ENCODE measurements around the gene CCDC146. TPM values are rescaled to one million over a fixed set of nuclear protein-coding genes. Genes with fewer than 3 reads are reported as not detected.
"Not testable (repeated sequence)": the region's sequence is repeated elsewhere in the genome, so short reads cannot be mapped to it uniquely, and the experiment has no call there.

Gene CCDC146
- total RNA-seq, 2 donors from 2014 or later: 1.4 to 2.6 TPM

DNA sequence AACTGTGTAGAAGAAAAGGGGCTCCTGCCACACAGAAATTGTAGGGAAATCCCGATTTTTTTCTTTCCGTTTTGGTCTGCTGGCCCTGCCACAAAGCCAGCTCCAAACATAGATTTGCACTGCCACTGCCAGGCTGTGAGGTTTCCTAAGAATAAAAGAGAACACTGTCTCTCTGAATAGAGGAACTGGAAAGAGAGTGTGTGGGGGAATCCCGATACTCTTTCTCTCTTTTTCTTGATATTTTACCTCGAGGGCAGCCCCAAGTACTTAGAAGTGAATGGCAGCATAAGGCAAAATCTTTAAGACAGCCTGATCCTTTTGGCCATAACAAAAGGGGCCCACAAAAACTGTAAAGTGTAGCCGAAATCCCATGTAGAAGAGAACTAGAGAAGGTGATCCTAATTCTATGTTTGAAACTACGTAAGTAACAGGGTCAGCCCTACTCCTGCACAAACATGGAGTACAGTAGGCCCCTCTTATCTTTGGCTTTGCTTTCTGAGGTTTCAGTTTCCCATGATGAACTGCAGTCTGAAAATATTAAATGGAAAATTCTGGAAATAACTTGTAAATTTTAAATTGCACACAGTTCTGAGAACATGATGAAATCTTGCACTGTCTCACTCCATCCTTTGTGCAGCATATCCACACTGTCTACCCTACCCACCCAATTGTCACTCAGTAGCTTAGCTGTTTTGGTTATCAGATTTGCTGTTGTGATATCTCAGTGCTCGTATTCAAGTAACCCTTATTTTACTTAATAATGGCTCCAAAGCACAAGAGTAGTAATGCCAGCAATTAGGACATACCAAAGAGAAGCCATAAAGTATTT is 6.4 kb downstream of the CCDC146 start:
- ATAC-seq; H3K27ac Mint-ChIP-seq; H3K9me3 Mint-ChIP-seq; DNase-seq (ENCODE audit: low spot score in 2 of 2); H3K36me3 Mint-ChIP-seq: not testable (repeated sequence)

DNA sequence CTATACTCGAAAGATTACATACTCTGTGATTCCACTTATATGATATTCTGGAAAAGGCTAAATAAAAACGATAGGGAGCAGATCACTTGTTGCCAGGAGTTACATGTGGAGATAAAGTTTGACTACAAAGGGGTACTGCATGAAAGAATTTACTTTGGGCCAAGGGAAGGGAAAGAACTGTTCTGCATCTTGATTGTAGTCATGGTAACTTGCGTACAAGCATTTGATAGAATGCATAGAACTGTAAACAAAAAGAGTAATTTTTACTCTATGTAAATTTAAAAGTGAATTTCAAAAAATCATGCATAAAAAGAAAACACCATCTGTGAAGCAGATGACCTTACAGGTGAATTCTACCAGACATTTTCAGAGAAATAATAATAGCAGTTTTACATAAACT is 9.4 kb downstream of the CCDC146 start:
- H3K36me3 Mint-ChIP-seq; DNase-seq (ENCODE audit: low spot score in 2 of 2); H3K27ac Mint-ChIP-seq; ATAC-seq; H3K9me3 Mint-ChIP-seq: not testable (repeated sequence)

DNA sequence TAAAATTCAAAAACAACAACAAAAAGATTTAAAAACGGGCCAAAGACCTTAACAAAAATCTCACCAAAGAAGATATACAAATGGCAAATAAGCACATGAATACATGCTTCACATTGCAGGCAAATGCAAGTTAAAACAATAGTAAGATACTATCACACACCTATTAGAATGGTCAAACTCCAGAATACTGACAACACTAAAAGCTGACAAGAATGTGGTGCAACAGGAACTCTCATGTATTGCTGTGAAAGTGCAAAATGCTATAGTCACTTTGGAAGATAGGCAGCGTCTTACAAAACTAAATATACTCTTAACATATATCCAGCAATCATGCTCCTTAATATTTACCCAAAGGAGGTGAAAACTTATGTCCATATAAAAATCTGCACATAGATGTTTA is 16.3 kb downstream of the CCDC146 start:
- H3K36me3 Mint-ChIP-seq; DNase-seq (ENCODE audit: low spot score in 2 of 2); H3K27ac Mint-ChIP-seq; H3K9me3 Mint-ChIP-seq; ATAC-seq: not testable (repeated sequence)

DNA sequence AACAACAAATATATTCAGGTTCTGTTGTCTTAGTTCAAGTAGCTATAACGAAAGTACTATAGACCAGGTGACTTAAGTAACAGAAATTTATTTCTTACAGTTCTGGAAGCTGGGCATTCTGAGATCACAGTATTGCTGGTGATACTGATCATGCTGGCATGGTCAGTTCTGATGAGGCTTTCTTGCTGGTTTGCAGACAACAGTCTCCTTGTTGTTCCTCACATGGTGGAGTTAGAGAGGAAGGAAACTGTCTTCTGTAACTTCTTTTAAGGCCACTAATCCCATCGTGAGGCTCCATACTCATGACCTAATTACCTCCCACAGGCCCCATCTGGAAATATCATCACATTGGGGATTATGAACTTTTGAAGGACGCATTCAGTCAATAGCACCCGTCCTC is 17.9 kb downstream of the CCDC146 start:
- not testable (repeated sequence) for H3K9me3 Mint-ChIP-seq, ATAC-seq

DNA sequence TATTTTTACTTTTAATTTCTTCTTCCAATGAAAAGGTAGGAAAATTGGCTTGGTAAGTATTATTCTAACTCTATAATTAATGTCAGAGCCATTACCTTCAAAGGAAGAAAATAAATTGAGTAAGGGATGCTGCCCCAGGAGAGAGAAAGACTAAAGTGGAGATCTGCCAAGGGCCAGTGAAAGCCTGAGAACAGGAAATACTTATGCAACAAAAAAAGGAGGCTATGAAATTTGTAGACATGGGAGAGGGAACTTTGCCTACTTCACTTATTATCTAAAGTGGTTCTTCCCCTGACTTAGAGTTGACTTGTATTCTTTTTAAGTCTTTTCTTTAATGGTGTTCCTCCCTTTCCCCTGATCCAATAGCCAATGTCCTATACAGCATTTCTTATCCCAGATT is 29.8 kb downstream of the CCDC146 start:
- not testable (repeated sequence) for H3K9me3 Mint-ChIP-seq; H3K27ac Mint-ChIP-seq; DNase-seq (ENCODE audit: low spot score in 2 of 2); ATAC-seq
- H3K36me3 Mint-ChIP-seq: peaks cover 11 to 13% of the 10 kb centered on the region in 2 donors

More for the DNA sequence above, 17.9 kb downstream of the CCDC146 start:
- H3K36me3 Mint-ChIP-seq: peaks cover 6 to 13% of the 10 kb centered on the region in 2 donors
- H3K27ac Mint-ChIP-seq; DNase-seq (ENCODE audit: low spot score in 2 of 2): not testable (repeated sequence)

DNA sequence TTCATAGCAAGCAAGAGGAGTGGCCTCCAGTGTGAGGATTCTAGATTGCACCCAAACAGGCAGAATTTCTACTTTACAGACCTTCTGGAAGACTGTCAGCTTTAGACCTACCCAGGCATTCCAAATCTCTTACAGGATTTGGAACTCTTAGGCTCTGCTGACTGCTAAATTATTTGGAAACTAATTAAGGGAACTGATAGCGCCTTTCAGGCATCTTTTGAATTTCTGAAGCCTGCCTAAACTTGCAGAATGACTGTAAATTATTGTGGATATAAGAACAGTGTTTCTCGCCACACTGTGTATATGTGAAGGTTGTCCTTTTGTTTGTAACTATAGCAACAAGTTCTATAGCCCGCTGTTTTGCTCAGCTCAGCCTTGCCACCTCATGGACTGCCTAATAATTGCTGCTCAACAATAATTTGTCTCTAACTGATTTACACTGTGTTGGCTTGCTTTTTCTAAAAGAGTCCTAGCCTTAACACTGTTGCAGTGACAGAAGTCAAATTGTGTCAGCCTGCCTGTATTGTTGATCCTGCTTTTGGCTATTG is 32.6 kb downstream of the CCDC146 start:
- not testable (repeated sequence) for H3K36me3 Mint-ChIP-seq; H3K9me3 Mint-ChIP-seq; DNase-seq (ENCODE audit: low spot score in 2 of 2); H3K27ac Mint-ChIP-seq
- ATAC-seq: peak in 1 of 2 donors; percentile 56

DNA sequence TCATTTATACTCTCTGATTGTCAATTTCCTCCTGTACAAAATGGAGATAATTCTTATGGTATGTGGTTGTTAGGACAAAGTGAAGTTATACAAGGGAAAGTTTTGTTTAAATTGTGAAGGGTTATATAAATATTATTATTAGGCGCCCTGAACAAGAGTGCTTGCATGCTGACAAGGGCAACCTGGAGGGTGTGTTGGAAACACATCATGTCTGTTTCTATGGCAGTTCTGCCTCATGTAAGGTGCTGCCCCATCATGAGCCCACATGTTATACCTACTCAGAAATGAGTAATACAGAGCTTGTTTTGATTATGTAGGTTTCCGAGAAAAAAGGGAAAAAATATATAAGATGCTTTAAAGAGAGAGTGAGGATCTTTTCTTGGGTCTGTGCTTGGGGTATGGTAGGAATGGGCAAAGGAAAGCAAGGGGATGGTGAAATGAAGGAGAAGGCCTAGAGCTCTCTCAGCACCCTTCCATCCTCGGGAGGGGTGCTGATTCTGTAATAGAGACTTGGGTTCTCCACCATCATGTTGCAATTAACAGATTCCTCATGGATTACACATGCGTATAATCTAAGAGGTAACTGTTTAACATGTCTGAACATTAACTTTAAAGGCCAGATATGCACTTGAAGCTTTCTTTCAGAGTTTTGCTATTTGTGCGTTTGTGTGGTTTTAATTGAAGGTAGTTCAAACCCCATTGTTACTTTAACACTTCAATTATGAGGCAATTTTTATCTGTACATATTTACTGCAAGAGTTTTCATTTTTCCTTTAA is 33.4 kb downstream of the CCDC146 start:
- not testable (repeated sequence) for DNase-seq (ENCODE audit: low spot score in 2 of 2); H3K9me3 Mint-ChIP-seq; H3K36me3 Mint-ChIP-seq
- H3K27ac Mint-ChIP-seq: peak overlapping the region in 1 of 2 donors; percentile 69
- ATAC-seq: peak; percentile 85 to 87

DNA sequence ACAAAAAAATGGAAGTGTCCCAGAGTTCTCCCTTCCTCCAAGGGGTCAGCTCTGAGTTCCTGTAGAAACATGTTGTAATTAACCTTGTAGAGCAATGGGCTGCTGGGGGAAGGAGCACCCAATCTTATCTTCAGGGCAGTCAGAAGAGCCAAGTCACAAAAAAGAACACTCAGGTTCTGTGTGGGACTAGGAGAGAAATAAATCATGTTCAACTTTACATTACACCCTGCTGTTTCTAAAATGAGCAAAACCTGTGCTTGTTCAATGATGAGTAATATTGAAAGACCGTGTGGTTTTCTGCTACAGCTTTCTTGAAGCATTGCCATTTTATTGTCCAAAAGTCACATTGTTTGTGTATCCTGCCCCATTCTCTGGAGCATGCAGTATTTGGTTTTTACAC is 34.6 kb downstream of the CCDC146 start:
- not testable (repeated sequence) for H3K36me3 Mint-ChIP-seq; DNase-seq (ENCODE audit: low spot score in 2 of 2); H3K27ac Mint-ChIP-seq; H3K9me3 Mint-ChIP-seq
- peak; percentile 83 to 87 for ATAC-seq

DNA sequence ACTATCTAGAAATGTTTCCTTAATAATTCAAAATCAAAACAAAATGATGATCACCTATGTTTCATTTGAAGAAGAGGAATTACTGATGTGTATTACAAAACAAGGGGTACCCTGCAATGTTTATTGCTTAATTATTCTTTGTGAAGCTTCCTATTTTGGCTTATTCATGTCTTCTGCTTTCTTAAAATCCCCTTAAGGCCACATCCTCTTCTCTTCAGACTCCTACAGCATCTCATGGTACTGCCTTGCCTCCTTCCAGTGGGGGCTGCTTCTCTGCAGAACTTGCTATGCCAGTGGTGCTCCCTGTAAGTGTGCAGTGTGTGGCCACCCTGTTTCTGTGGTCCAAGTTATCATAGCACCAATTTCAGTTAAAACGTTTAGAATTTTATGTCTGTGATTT is 35.0 kb downstream of the CCDC146 start:
- H3K27ac Mint-ChIP-seq: peak overlapping the region in 1 of 2 donors; percentile 93
- no peaks in the 10 kb centered on the region for H3K9me3 Mint-ChIP-seq
- peak in 1 of 2 donors; percentile 37 for ATAC-seq
- no peak for DNase-seq (ENCODE audit: low spot score in 2 of 2)
- no peaks in the 10 kb centered on the region for H3K36me3 Mint-ChIP-seq

DNA sequence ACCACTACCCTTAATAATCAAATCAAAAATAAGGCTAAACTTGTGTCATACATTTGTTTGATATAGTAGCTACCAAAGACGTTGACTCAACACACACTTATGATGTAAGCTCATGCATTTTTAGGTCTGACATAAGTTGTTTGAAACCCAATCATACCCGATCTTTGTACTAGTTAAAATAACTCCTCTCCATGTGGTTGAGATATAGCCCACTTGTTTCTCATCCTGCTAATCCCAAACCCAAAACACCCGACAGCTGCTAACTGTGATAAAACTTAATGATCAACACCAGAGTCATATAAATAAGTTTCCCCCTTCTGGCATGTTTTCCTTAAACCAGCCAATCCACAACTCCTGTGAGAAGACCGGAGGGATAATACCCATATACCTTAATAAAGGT is 48.7 kb downstream of the CCDC146 start:
- H3K9me3 Mint-ChIP-seq: not testable (repeated sequence)

DNA sequence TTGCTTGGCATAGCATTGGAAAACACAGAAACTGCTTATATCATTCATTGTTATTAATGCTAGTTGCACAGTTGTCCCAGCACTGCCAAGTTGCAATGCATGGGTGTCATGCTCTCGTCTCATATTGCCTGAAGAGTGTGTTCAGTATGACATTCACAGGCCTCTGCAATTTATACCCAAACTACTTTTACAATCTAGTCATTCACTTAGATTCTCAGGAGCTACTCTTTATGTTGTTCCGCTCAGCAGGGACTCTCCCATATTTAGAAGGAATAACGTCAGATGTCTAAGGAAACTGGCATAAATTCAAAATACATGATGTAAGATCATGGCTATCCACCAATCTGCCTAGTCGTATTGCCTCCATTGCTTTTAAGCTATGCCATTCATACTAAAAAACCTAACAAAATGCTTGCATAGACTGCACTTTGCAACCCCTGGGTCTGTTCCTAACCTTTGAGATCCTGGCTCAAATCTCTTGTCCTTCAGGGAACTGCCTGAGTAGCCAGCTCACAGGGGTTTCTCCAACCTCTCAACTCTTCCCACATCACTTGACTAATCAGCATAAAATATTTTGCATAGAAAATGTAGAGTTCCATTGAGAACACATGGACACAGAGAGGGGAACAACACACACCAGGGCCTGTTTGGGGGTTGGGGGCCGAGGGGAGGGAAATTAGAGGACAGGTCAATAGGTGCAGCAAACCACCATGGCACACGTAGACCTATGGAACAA is 50.2 kb downstream of the CCDC146 start:
- not testable (repeated sequence) for H3K27ac Mint-ChIP-seq, H3K36me3 Mint-ChIP-seq

More for the DNA sequence above, 48.7 kb downstream of the CCDC146 start:
- not testable (repeated sequence) for ATAC-seq; H3K36me3 Mint-ChIP-seq; DNase-seq (ENCODE audit: low spot score in 2 of 2); H3K27ac Mint-ChIP-seq

DNA sequence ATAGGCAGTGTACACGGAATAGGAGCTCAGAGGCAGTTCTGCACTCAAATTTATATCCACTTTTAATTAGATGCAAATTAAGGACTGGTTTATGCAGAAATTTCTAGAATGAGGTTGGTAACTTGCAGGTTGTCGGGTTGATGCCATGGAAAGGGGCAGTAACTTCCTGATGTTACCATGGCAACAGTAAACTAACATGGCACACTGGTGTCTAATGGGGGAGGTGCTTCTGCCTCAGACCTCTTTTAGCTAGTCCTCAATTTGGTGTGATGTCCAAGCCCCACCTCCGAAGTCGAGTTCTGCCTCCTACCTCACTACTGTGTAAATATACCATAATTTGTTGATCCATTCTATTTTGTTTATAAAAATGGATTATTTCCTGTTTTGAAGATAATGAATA is 52.0 kb downstream of the CCDC146 start:
- H3K36me3 Mint-ChIP-seq; H3K9me3 Mint-ChIP-seq; ATAC-seq; DNase-seq (ENCODE audit: low spot score in 2 of 2); H3K27ac Mint-ChIP-seq: not testable (repeated sequence)

More for the DNA sequence above, 50.2 kb downstream of the CCDC146 start:
- not testable (repeated sequence) for DNase-seq (ENCODE audit: low spot score in 2 of 2); H3K9me3 Mint-ChIP-seq; ATAC-seq

DNA sequence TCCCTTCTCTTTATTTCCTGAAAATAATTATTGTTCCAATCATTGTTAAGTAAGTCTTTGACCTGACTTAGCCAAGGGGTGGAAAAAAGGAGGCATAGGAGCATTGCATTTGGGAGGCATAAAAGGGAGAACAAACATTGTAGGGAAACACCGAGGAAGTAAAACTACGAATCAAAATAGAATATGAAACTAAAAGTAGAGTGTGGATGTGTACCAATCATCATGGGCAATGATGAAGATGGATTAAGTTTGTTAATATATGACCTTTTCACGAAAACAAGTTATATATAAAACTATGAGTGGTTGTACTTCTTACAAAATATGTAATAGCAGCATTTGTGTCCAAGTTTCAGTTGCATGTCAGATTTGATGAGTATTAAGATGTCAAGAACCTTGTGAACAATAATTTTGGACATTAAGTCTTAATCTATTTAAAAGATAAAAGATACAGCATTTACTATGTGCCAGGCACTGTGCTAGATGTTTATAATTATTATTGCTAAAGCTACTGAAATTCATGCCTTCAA is 52.9 kb downstream of the CCDC146 start:
- H3K9me3 Mint-ChIP-seq, H3K27ac Mint-ChIP-seq, H3K36me3 Mint-ChIP-seq: not testable (repeated sequence)

DNA sequence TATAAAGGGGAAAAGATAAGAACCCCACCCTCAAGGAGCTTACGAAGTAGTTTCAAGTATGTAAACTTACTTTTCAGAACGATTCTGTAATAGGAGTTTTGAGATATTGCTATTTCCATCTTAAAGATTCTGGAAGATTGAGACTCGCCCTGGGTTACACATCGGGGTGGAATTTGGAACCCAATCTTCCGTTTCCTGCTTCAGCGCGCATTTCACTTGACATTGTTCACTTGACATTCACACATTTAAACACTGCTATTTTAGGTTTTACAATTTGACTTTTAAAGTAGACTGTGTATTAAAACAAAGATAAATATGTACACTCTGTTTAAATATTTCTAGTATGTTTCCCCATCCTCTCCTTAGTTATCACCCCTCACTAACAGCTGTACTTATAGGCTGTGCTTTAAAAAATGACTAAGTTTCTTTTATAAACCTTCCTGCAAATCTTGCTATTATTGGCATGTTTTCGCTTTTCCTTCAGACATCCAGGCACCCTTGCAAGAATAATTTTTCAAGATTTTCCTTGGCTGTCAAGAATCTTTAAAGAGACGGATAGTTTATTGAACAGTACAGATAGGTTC is 55.0 kb downstream of the CCDC146 start:
- DNase-seq (ENCODE audit: low spot score in 2 of 2); H3K9me3 Mint-ChIP-seq; H3K27ac Mint-ChIP-seq; H3K36me3 Mint-ChIP-seq; ATAC-seq: not testable (repeated sequence)

More for the DNA sequence above, 52.9 kb downstream of the CCDC146 start:
- ATAC-seq; DNase-seq (ENCODE audit: low spot score in 2 of 2): not testable (repeated sequence)

DNA sequence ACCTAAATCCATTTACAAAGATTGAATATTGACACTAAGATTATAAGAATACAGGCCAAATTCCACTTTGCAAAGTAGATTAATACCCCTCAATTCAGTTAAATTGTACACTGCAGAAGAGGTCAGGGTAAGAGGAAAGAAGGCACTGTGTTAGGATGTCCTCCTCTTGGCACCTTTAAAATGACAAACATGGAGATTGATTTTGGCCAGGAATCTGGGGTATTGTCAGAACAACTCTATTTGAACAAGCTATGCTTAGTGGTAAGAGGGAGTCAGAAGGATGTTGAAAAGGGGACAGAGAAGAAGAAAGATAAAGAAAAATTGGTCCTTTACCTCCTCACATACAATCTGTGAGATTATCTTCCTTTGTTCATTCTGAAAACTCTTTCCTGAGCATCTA is 55.6 kb downstream of the CCDC146 start:
- H3K27ac Mint-ChIP-seq; DNase-seq (ENCODE audit: low spot score in 2 of 2); H3K36me3 Mint-ChIP-seq; H3K9me3 Mint-ChIP-seq; ATAC-seq: not testable (repeated sequence)

DNA sequence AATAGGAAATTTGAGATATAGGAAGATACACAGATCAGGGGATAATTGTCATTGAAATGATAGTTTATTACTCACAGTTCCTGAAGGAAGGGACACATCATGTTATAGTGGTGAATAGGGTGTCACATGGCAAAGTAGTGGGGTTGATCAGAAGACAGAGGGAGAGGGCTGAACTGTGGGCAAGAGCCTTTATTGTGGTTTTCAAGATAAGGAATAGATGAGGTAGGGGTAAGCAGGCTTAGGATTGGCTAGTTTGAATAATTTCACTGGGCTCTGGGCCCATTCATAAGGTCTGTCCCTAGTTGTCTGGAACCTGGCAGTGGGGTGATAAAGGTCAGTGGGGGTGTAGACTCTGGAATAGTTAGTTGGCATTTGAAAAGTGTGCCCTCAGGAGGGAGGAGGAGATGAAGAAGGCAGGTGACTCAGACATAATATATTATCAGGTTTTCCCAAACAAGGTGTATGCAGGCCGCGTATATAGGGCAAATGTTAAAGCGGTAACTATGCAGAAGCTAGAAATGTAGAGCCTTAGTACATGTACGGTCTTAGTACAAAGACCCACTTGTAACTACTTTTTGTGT is 58.7 kb downstream of the CCDC146 start:
- no peak for ATAC-seq
- peaks cover 3 to 5% of the 10 kb centered on the region in 2 donors for H3K9me3 Mint-ChIP-seq
- H3K36me3 Mint-ChIP-seq: no peaks in the 10 kb centered on the region
- no peak overlapping the region for H3K27ac Mint-ChIP-seq
- DNase-seq (ENCODE audit: low spot score in 2 of 2): no peak
